Effector CD4-positive, alpha-beta T cell (primary cell): ENCODE data around the gene MAP3K12.
"Not testable (repeated sequence)": the region's sequence is repeated elsewhere in the genome, so short reads cannot be mapped to it uniquely, and the experiment has no call there.

ENCODE experiments used
- DNase-seq: peaks from one replicate; pipeline ENCODE4 v3.0.0-alpha.2; 2020

MAP3K12 gene

GRCh38 chr12:53486736-53487487 lies 12.3 kb downstream of the MAP3K12 start:
- no peak for DNase-seq

- no peak for DNase-seq
These were observed 13.1 kb downstream of the MAP3K12 start for GRCh38 chr12:53485955-53486735.

- DNase-seq = no peak
These were observed 14.3 kb downstream of the MAP3K12 start for GRCh38 chr12:53484686-53485575.

- no peak for DNase-seq
These were observed 15.3 kb downstream of the MAP3K12 start for GRCh38 chr12:53483979-53484377.

GRCh38 chr12:53483225-53483978 lies 15.9 kb downstream of the MAP3K12 start:
- no peak for DNase-seq

GRCh38 chr12:53482626-53483168 lies 16.6 kb downstream of the MAP3K12 start:
- DNase-seq = no peak

GRCh38 chr12:53481939-53482586 lies 17.2 kb downstream of the MAP3K12 start:
- no peak for DNase-seq

- not testable (repeated sequence) for DNase-seq
These were observed 17.8 kb downstream of the MAP3K12 start for GRCh38 chr12:53481458-53481857.

GRCh38 chr12:53480491-53481442 lies 18.5 kb downstream of the MAP3K12 start:
- DNase-seq = no peak

GRCh38 chr12:53479331-53479730 lies 19.9 kb downstream of the MAP3K12 start:
- DNase-seq = no peak

GRCh38 chr12:53478865-53479264 lies 20.4 kb downstream of the MAP3K12 start:
- no peak for DNase-seq

- no peak for DNase-seq
These were observed 22.5 kb downstream of the MAP3K12 start for GRCh38 chr12:53476769-53477209.

GRCh38 chr12:53474819-53475218 lies 24.4 kb downstream of the MAP3K12 start:
- DNase-seq = no peak

GRCh38 chr12:53474077-53474476 lies 25.2 kb downstream of the MAP3K12 start:
- DNase-seq = no peak

GRCh38 chr12:53472056-53472582 lies 27.1 kb downstream of the MAP3K12 start:
- DNase-seq = no peak

GRCh38 chr12:53468282-53468681 lies 31.0 kb downstream of the MAP3K12 start:
- DNase-seq = no peak

- no peak for DNase-seq
These were observed 31.4 kb downstream of the MAP3K12 start for GRCh38 chr12:53467880-53468279.

GRCh38 chr12:53467082-53467481 lies 32.2 kb downstream of the MAP3K12 start:
- no peak for DNase-seq

GRCh38 chr12:53466640-53467039 lies 32.6 kb downstream of the MAP3K12 start:
- no peak for DNase-seq

- no peak for DNase-seq
These were observed 33.6 kb downstream of the MAP3K12 start for GRCh38 chr12:53465679-53466078.
